CD4-positive, alpha-beta T cell treated with Interferon gamma for 1 hour (primary cell): ENCODE results near the gene ANKRA2.

ENCODE experiments used
- DNase-seq: peaks from one replicate; pipeline ENCODE4 v3.0.0-alpha.2; 2020

ANKRA2 gene, protein sequence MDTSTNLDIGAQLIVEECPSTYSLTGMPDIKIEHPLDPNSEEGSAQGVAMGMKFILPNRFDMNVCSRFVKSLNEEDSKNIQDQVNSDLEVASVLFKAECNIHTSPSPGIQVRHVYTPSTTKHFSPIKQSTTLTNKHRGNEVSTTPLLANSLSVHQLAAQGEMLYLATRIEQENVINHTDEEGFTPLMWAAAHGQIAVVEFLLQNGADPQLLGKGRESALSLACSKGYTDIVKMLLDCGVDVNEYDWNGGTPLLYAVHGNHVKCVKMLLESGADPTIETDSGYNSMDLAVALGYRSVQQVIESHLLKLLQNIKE

DNA sequence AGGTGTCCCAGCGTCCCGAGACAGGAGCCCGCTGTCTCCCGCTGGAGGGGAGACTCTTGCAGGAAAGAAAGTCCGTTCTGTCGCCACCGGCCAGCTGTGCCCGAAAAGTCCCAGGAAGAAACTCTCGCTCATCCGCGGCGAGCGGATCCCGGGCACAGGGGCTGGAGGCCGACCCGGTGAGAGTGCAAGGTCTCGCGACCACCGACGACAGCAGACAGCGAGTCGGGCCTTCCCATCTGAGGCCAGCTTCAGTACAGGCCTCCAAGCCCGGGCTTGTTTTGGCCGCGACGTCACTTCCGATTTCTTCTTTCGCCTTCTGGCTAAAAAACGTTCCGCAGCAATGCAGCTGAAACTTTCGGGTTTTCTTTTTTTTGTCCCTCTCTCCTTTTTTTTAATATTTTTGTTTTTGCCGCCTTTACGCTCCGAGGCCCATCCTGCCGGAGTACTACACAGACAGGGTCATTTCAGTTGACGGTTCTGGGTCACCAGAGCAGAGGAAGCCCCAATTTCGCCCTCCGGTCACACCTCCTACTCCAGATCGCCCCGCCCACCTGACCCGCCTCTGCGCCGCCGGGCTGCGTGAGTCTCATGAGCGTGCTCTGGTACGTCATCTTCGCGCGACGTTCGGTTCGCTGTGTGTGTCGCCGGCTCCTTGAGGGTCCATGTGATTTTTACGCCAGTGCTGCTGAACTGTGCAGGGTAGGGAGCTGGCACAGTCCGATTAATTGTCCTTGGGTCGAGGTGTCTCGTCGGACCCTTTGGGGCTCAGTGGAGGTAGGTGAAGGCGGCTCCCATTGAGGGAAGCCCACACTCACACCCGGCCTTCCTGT is at the start of gene ANKRA2, which contains the start of gene UTP15:
ANKRA2 (minus strand) TSS at position 501 of the 830 bp plus-strand sequence. CDS start 2,758 bp downstream, outside the sequence.
UTP15 (plus strand) TSS at position 605 of the 830 bp plus-strand sequence. CDS start 1,602 bp downstream, outside the sequence.
- peak; percentile 97 for DNase-seq

DNA sequence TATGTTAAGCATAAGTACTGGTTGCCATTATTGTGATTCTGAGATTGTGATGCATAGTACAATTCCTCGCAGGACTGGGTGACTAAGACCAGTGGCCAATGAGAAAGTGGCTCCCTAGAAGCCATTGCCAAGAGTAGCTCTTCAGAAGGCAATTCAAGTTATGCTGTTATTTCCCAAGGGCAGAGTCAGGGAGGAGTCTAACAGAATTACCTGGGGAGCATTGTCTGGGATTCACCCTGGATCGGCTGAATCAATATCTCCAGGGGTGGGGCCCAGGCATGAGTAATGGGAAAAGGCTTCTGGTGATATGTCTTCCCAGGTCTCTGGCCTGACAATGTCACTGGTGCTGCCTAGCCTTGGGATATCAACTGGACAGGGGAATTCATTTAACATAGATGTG is 49.6 kb upstream of the ANKRA2 start:
- DNase-seq, result no peak

GRCh38 chr5:73612799-73613198 is 47.4 kb upstream of the ANKRA2 start:
- DNase-seq, result no peak

DNA sequence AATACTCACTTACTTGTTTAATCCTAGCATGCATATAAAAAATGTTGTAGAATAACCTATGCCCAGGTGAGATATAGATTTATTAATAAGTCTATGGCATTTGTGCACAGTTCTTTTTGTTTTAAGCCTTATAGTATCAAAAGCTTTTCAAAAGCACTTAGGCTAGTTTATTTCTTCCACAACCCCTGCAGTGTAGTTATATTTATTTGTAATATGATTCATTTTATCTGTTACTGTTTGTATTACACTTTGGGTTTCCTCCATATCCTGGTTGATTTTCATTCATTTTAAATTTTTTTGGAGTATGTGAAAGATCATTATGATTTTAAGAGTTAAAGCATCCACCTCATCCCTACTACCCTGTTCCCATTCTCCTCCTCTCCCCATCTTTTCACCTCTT is 41.8 kb upstream of the ANKRA2 start:
- DNase-seq, result no peak

DNA sequence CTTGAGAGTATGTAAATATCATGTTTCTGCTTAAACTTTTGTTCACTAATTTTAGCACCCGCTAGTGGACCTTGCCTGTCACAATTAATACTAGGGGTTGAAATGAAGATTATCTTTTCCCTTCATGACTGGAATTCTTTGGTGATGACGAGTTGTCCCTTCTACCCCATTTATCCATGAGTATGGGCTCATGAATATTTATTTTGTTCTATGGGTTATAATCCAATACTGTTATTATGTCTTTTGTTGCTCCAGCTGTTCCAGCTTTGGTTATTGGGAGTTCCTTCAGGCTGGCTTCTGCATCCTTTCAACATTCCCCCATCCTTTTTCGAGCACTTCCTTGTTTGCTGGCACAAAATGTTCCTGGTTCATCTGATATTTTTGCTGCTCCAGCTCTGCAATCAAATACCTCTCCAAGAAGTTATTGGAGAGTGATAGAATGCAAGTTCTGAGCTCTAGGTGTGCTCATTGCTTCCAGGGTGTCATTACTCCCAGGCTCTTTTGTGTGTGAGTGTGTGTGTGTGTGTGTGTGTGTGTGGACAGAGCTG is 40.8 kb upstream of the ANKRA2 start:
- DNase-seq, result no peak

DNA sequence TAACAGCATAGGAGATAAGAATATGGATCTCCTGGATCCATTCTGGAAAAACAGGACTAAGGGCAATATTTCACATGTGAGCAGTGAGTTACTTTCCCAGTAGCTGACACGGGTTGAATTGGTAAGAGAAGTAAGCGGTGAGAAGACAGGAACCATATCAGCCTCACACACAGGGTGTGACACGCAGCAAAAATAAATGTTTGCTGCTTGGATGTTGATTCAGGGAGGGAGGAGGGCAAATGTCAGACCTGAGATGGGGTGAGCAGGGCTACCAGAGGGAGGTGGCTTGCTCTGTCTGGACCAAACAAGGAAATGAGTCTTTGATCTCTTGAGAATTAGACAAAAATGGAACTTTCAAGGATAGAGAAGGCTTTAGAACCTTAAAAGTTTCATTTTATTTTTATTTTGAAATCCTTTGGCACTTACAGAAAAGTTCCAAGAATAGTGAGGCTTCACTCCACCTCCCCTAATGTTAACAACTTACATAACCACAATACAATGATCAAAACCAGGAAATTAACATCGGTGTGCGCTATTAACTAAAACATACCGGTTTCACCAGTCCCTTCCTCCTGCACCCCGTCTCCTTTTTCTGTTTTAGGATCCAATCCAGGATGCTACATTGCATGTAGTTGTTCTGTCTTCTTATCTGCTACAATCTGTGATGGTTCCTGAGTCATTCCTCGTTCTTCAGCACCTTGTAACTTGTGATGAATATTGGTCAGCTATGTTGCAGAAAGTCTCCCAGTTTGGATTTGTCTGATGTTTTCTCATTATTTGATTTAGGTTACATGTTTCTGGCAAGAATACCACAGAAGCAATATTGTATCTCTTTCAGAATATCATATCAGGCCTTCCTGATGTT is 40.0 kb upstream of the ANKRA2 start:
- DNase-seq, result no peak

DNA sequence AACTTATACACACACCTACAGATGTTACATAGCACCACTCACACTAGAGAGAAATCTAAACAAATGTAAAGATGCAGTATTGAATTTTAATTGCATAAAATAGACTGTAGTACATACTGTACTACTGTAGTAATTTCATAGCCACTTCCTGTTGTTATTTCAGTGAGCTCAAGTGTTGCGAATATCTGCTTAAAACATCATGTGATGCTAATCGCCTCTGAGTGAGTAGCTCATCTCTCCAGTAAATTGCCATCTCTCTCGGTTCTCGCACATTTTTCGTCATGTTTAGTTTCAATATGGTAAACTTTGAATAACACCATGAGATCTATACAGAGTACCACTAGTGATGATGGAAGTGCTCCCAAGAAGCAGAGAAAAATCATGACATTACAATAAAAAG is 38.6 kb upstream of the ANKRA2 start:
- no peak for DNase-seq

- DNase-seq, result no peak
These were observed 33.9 kb upstream of the ANKRA2 start for GRCh38 chr5:73599380-73599779.

- DNase-seq, result no peak
These were observed 31.4 kb upstream of the ANKRA2 start for GRCh38 chr5:73596705-73597328.

DNA sequence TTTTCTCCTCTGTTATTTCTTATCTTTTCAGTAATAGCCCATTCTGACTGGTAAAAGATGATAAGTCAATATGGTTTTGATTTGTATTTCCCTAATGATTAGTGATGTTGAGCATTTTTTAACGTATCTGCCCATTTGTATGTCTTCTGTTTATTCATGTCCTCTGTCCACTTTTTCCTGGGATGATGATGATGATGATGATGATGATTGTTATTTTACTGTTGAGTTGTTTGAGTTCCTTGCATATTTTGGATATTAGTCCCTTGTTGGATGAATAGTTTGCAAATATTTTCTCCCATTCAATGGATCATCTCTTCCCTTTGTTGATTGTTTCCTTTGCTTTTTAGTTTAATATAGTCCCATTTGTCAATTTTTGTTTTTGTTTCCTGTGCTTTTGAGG is 27.1 kb upstream of the ANKRA2 start:
- no peak for DNase-seq

DNA sequence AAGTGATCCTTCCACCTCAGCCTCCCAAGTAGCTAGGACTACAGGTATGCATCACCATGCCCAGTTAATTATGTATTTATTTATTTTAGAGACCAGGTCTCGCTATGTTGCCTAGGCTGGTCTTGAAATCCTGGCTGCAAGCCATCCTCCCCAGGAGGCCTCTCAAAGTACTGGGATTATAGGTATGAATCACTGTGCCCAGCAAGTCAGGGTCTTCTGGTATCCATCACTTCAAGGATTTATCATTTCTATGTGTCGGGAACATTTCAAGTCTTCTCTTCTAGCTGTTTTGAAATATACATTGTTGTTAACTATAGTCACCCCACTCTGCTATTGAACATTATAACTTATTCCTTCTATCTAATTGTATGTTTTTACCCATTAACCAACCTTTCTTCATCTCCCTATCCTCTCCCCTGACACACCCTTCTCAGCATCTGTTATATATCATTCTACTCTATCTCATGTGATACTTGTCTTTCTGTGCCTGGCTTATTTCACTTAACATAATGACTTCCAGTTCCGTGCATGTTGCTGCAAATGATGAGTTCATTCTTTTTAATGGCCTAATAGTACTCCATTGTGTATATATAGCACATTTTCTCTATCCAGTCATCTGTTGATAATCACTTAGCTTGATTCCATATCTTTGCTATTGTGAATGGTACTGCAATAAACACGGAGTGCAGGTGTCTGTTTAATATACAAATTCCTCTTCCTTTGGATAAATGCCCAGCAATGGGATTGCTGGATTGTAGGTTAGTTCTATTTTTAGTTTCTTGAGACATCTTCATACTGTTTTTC is 26.5 kb upstream of the ANKRA2 start:
- no peak for DNase-seq

- DNase-seq, result no peak
These were observed 25.8 kb upstream of the ANKRA2 start for GRCh38 chr5:73591102-73591695.

DNA sequence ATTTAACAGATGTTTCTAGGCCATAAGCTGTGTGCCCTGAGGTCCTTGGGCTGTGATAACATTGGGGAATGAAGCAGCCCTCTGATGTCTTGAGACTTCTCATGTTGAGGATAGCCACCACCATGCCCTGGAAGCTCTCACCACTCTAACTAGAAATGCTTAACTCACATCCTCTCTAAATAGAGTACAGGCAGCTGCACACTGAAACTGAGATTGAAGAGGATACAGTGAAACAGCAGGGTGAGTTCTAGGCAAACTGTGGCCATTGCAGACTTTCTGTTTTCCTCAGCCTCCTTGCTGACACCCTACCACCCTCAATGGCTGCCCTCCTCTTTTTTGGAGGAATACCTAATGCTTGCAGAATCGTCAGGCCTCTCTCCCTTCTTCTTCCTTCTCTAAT is 22.5 kb upstream of the ANKRA2 start:
- DNase-seq, result no peak

- no peak for DNase-seq
These were observed 17.1 kb upstream of the ANKRA2 start for GRCh38 chr5:73582285-73583145.

DNA sequence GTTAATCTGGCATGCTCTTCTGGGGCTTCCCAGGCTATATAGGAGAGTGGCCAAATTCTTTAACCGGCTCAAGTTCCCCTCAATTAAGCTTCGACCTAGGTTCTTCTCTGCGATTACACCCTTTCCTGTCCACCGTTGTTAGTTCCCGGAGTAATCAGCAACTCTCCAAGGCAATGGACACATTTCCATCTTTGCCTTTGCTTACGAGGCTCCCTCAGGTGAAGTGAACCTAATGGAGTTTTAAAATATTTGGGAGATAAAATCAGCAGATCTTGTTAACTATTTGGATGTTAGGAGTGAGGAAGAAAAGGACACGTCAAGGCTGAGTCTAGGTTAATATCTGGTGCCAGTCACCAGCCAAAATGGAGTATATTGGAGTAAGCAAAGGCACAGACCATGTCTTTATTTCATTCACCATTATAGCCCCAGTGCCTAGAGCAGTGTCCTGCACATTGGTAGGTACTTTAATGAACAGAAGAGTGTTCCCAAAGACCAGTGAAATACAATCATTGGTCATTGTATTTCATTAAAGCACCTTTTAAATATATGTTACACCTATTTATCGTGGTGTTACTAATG is 619 bp upstream of the ANKRA2 start:
- DNase-seq, result no peak

- DNase-seq, result no peak
These were observed 764 bp downstream of the ANKRA2 start for GRCh38 chr5:73564675-73565074.

DNA sequence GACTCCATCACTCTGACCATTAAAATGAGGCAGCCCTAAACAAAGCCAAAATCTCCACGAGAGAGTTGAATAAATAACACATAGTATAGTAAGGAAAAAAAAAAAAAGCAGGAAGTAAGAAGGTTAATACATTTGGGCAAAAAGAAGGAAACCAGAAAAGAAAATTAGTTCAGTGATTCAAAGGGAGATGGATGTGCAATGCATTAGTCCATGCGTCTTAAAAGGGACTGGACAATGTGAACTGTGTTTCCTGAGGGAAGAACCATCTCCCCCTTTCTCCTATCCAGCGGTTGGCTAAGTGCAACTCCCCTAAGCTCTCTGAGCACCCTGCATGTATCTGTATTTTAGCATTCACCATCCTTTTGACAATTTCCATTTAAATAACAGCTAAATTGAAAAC is 1.4 kb downstream of the ANKRA2 start:
- DNase-seq, result no peak

- no peak for DNase-seq
These were observed 6.5 kb downstream of the ANKRA2 start for GRCh38 chr5:73558950-73559349.

GRCh38 chr5:73552642-73553041 is 12.8 kb downstream of the ANKRA2 start:
- no peak for DNase-seq

GRCh38 chr5:73550016-73550415 is 15.4 kb downstream of the ANKRA2 start:
- DNase-seq, result no peak
